ENCODE results near the gene PRLHR. TPM values are rescaled to one million over a fixed set of nuclear protein-coding genes. Genes with fewer than 3 reads are reported as not detected.

PRLHR gene
- total RNA-seq, 1 donor from 2014 or later = not detected

DNA sequence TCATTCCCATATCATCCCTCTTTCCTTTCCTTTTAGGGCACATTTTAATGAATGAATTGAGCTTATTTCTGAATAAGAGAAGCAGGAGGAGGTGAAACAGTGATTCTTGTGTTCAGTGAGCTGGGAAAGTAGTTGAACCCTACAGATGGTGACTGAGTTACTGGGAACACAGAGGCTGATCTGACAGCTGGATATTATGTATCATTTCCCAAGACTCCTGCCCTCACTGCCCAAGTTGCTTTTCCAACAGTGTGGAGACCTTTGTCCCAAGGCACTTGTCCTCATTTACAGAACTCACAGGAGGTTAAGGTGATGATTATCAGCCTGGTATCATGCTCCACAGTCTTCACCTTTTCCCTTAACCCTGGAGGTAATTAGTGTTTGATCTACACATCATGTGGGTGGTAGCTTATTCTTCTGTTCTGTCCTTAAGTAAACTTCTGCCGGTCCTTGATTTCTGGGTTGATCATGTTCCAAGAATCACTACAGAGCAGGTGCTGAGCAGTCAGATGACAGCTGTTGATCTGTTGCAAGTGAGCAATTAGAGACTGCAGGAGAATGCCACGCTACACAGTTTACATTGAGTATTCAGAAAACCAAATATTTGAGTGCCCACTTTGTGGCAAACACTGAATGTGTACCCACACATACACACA, 2.6 kb downstream of the PRLHR start:
- DNase-seq (no peak), ATAC-seq (no peak)
- intact Hi-C loops (cut with micrococcal nuclease) = no loop called here

- intact Hi-C loops (cut with micrococcal nuclease) = no loop called here
- ATAC-seq = peak; percentile 54
- DNase-seq = peak; percentile 48
These were observed 5.1 kb downstream of the PRLHR start for GRCh38 chr10:118590334-118590733.

GRCh38 chr10:118587881-118588651, 7.4 kb downstream of the PRLHR start:
- ATAC-seq = no peak
- intact Hi-C loops (cut with micrococcal nuclease) = no loop called here

DNA sequence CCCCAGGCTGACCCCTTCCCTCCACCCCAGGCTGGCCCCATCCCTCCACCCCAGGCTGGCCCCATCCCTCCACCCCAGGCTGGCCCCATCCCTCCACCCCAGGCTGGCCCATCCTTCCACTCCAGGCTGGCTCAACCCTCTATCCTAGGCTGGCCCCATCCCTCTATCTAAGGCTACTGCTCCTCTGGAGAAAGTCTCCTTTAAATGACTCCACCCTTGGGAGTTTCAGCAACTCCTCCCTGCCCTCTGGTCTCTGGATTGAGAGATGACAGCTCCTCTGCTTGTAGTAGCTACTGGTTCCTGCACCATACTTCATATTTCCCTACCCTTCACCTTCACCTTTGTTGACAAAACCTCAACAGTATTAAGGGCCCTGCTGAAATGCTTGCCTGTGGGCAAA, 8.5 kb downstream of the PRLHR start:
- ATAC-seq (no peak), DNase-seq (no peak)
- intact Hi-C loops (cut with micrococcal nuclease) = no loop called here

More at GRCh38 chr10:118587881-118588651, 7.4 kb downstream of the PRLHR start:
- no peak for DNase-seq

DNA sequence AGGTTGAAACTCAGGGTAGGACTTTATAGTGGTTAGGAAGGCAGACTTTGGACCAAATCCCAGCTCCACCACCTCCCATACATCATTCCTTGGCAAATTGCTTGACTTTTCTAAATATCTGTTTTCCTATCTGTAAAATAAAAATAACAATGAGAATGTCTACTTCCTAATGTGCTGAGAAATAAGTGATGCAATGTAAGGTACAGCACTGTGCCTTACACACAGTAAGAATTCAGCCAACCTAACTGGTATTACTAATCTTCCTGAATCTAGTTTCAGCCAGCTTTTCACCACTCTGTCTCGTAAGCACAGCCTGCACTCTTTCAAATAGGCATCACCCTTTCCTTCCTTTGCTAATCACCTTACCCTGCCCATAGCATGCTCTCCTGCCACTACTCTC, 9.7 kb downstream of the PRLHR start:
- ATAC-seq = no peak
- intact Hi-C loops (cut with micrococcal nuclease) = no loop called here

DNA sequence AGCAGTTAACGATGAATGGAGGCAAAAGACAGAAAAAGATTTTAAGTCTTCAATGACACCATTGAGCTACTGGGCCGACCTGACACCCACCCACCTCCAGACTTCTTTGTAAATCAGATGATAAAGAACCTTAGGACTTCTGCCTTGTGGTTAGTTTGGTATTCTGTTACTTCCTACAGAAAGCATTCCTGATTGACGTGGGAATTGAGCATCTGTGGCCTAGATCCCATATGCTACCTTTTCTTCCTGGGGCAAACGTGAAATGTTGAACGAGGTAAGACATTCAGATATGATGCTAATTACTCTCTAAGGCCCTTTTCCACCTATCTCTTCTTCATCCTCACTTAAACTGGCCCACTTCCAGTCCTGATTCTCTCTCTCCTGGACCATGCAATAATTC, 10.2 kb downstream of the PRLHR start:
- DNase-seq (no peak), ATAC-seq (no peak)
- intact Hi-C loops (cut with micrococcal nuclease) = no loop called here

More for the DNA sequence above, 9.7 kb downstream of the PRLHR start:
- DNase-seq = no peak

- intact Hi-C loops (cut with micrococcal nuclease) = no loop called here
- ATAC-seq (no peak), DNase-seq (no peak)
These were observed 11.1 kb downstream of the PRLHR start for GRCh38 chr10:118584181-118584954.

GRCh38 chr10:118583611-118584010, 11.8 kb downstream of the PRLHR start:
- DNase-seq (no peak), ATAC-seq (no peak)
- intact Hi-C loops (cut with micrococcal nuclease) = no loop called here

DNA sequence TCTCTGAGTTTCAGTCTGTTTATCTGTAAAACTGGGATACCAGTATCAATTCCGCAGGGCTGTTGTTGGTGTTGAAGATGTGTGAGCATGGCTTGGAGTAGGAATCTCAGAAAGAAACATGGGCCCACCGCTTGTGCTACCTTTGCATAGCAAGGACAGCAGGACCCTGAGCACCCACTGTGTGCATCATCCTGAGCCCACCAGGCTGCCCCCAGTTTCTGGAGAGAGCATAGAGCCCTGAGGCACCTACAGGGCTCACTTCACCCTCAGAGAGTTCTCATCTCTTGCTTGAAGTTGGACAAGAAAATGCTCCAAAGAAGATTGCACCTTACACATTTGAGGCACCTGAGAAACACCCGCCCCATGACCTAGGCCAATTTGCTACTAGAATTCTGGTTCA, 12.9 kb downstream of the PRLHR start:
- intact Hi-C loops (cut with micrococcal nuclease) = no loop called here
- ATAC-seq = no peak
- DNase-seq = no peak

GRCh38 chr10:118581340-118581739, 14.1 kb downstream of the PRLHR start:
- intact Hi-C loops (cut with micrococcal nuclease) = no loop called here
- no peak for ATAC-seq
- no peak for DNase-seq

DNA sequence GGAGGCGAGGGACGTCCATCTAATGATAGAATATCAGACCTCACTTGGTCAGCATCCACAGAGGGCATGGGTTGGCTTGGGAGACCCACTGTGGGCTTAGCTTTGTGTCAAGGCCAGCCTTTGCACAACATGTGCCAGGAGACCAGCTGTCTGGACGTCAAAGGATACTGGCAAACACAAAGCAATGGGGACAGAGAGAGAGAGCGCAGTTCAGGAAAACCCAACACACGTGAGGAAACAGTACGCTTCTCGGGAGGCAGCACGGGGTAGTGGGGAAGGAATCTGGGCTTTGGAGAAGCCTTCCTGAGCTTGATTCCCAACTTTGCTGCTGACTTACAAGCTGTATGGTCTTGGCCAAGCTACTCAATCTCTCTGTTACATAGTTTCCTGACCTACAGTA, 14.7 kb downstream of the PRLHR start:
- ATAC-seq = no peak
- DNase-seq = no peak
- intact Hi-C loops (cut with micrococcal nuclease) = no loop called here

DNA sequence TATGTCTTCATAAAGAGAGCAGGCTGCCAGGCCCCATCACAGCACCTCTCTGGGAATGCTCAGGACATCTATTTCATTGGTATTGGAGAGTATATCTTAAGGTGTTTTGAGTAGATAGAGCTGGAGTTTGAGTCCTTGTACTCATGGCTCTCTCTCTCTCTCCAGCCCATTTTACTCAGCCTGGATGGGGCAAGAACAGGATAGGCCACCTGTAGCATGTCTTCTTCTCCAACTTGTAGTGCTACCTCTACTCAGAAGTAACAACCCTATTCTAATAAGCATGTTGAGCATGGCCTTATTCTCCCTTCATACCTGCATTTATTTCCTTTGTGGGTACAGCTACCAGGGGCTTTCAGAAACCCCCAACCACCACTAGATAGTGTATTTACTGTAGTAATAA, 21.9 kb downstream of the PRLHR start:
- intact Hi-C loops (cut with micrococcal nuclease) = no loop called here
- DNase-seq = no peak
- no peak for ATAC-seq

- DNase-seq (no peak), ATAC-seq (no peak)
- intact Hi-C loops (cut with micrococcal nuclease) = no loop called here
These were observed 23.0 kb downstream of the PRLHR start for GRCh38 chr10:118572256-118573041.

DNA sequence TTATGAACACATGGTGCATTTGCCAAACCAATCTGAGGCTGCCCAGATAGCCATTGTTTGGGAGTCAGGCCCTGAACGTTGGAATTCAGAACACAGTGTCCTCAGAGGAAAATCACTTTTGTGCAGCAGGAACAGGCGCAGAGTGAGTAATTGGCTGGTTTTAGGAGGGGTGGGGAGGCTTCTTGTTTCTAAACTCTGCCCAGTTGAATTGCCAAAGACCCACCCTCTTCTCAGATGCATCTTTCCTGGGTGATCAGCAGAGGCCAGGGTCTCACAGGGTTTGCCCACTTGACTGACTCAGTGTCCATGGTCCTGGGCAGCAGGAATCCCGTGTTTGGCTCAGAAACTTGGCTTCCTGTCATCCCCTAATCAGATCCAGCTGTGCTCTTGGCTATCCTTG, 24.3 kb downstream of the PRLHR start:
- intact Hi-C loops (cut with micrococcal nuclease) = no loop called here
- peak; percentile 78 for ATAC-seq

GRCh38 chr10:118570591-118570990, 24.9 kb downstream of the PRLHR start:
- intact Hi-C loops (cut with micrococcal nuclease) = no loop called here
- ATAC-seq = no peak
- DNase-seq = no peak

More for the DNA sequence above, 24.3 kb downstream of the PRLHR start:
- DNase-seq = no peak

- DNase-seq (no peak), ATAC-seq (no peak)
- intact Hi-C loops (cut with micrococcal nuclease) = loop anchor here (2.0 to 10.0 kb wide), 2 partner anchors 151 to 235 kb away; no protein-coding TSS in a partner anchor
These were observed 25.6 kb downstream of the PRLHR start for GRCh38 chr10:118569882-118570252.

DNA sequence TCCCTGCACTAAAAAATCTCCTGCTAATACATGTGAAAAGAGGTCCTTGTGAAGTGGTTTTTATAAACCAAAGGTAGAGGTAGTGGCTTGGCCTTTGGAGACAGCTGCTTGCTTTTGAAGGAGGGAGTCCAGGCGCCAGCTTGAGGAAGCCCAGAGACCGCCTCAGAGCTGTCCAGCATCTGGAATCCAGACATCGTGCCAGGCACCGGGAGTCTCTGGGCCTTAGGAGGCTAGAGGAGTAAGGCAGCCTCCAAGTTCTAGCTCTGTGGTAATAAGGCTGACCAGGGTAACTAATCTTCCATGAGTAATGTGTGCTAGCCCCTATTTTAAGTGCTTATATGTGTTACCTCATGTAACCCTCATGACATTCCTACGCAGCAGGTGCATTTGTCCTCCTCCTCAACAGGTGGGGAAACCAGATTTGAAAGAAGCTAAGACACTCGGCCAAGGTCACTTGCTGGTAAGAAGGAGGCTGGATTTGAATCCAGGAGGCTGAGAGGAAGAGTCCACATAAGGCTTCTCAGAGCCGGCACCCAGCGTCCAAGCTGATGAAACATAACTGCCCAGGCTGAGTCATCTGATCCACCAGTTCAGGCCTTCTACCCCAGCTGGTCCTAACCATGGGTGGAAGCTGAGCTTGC, 26.1 kb downstream of the PRLHR start:
- no peak for DNase-seq
- intact Hi-C loops (cut with micrococcal nuclease) = loop anchor here (2.0 to 10.0 kb wide), 2 partner anchors 151 to 235 kb away; no protein-coding TSS in a partner anchor
- ATAC-seq = no peak

DNA sequence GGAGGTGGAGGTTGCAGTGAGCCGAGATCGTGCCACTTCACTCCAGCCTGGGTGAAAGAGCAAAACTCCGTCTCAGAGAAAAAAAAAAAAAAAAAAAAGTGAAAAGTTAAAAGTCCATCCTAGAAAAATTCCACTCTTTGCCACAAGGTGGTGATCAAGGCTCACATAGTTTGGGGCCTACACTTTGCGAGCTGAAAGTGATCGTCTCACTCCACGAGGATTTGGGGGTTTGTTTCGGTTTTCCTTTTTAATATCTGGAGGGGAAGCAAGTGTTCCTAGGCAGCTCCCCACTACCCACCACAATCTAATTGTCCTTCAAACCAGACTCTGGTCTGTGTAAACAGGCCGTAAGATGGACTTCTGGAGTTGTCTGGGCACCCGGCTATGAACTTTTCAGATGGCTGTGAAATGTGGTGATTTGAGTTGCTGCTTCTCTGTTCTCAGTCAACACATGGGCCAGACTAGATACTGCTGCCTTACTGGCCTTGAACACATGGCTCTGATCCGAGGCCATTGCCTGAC, 27.1 kb downstream of the PRLHR start:
- intact Hi-C loops (cut with micrococcal nuclease) = loop anchor here (2.0 to 10.0 kb wide), 2 partner anchors 152 to 236 kb away; no protein-coding TSS in a partner anchor
- DNase-seq (no peak), ATAC-seq (peak; percentile 66)

Measured in left ventricle myocardium superior (tissue), 1 donor.